ENCODE results near the gene C1orf210. TPM values are rescaled to one million over a fixed set of nuclear protein-coding genes. Genes with fewer than 3 reads are reported as not detected.

The C1orf210 gene
- total RNA-seq, 6 donors from 2014 or later = 12.5 to 38.3 (median 27.1) TPM

GRCh38 chr1:43309405-43310025 is 24.1 kb upstream of the C1orf210 start:
- H3K27ac ChIP-seq = peak overlapping the region in 2 of 4 donors; percentile 42 to 81
- H3K27me3 ChIP-seq = no peaks in the 10 kb centered on the region
- ATAC-seq (ENCODE audit: low FRiP score in 2 of 2) = no peak
- peak in 1 of 2 donors; percentile 24 for DNase-seq
- H3K4me1 ChIP-seq = peaks cover 29 to 42% (median 35%) of the 10 kb centered on the region in 4 donors
- WGBS, 2 donors = 79 to 89% methylated on average over 11 to 13 of the region's 13 CpGs
- no peak overlapping the region for H3K4me3 ChIP-seq
- TF ChIP-seq CTCF (IDR thresholded peaks at IDR 0.05) (no peak), POLR2AphosphoS5 (IDR thresholded peaks at IDR 0.05) (no peak), EP300 (IDR thresholded peaks at IDR 0.05) (no peak), POLR2A (IDR thresholded peaks at IDR 0.05) (no peak)
- H3K36me3 ChIP-seq = peaks cover 0 to 45% (median 8%) of the 10 kb centered on the region in 4 donors
- H3K9me3 ChIP-seq = no peaks in the 10 kb centered on the region

GRCh38 chr1:43308635-43309404 is 23.4 kb upstream of the C1orf210 start:
- ATAC-seq (ENCODE audit: low FRiP score in 2 of 2) (no peak), DNase-seq (peak in 1 of 2 donors; percentile 17)
- Histone ChIP-seq H3K9me3 (no peaks in the 10 kb centered on the region), H3K36me3 (peaks cover 0 to 41% (median 8%) of the 10 kb centered on the region in 4 donors), H3K4me3 (no peak overlapping the region), H3K27me3 (no peaks in the 10 kb centered on the region), H3K4me1 (peaks cover 36 to 49% (median 40%) of the 10 kb centered on the region in 4 donors), H3K27ac (peak overlapping the region in 2 of 4 donors; percentile 42 to 81)
- TF ChIP-seq EP300 (IDR thresholded peaks at IDR 0.05) = no peak
- TF ChIP-seq POLR2AphosphoS5 (IDR thresholded peaks at IDR 0.05) = no peak
- TF ChIP-seq POLR2A (IDR thresholded peaks at IDR 0.05) = no peak
- TF ChIP-seq CTCF (IDR thresholded peaks at IDR 0.05) = no peak
- 93 to 95% methylated on average over 16 to 18 of the region's 20 CpGs for WGBS, 2 donors

- TF ChIP-seq CTCF (IDR thresholded peaks at IDR 0.05) = no peak
- no peak for ATAC-seq (ENCODE audit: low FRiP score in 2 of 2)
- WGBS, 2 donors = 96% methylated on average over 6 to 9 of the region's 9 CpGs
- no peak overlapping the region for H3K4me3 ChIP-seq
- H3K9me3 ChIP-seq = no peaks in the 10 kb centered on the region
- no peaks in the 10 kb centered on the region for H3K27me3 ChIP-seq
- no peak for DNase-seq
- H3K27ac ChIP-seq = peak overlapping the region in 3 of 4 donors; percentile 40 to 81 (median 63)
- H3K4me1 ChIP-seq = peaks cover 39 to 61% (median 48%) of the 10 kb centered on the region in 4 donors
- peaks cover 0 to 34% (median 2%) of the 10 kb centered on the region in 4 donors for H3K36me3 ChIP-seq
Measured at GRCh38 chr1:43307458-43308158, 22.2 kb upstream of the C1orf210 start.

GRCh38 chr1:43306688-43307457 is 21.5 kb upstream of the C1orf210 start:
- Histone ChIP-seq H3K4me3 (no peak overlapping the region), H3K27ac (peak overlapping the region in 3 of 4 donors; percentile 63 to 81 (median 78)), H3K27me3 (no peaks in the 10 kb centered on the region), H3K4me1 (peaks cover 39 to 65% (median 48%) of the 10 kb centered on the region in 4 donors), H3K9me3 (no peaks in the 10 kb centered on the region), H3K36me3 (peaks cover 0 to 27% (median 2%) of the 10 kb centered on the region in 4 donors)
- ATAC-seq (ENCODE audit: low FRiP score in 2 of 2) = no peak
- DNase-seq = peak; percentile 41 to 50
- TF ChIP-seq CTCF (IDR thresholded peaks at IDR 0.05) (no peak), POLR2A (IDR thresholded peaks at IDR 0.05) (no peak), POLR2AphosphoS5 (IDR thresholded peaks at IDR 0.05) (no peak), EP300 (IDR thresholded peaks at IDR 0.05) (no peak)
- WGBS, 2 donors = 73 to 91% methylated on average over 4 to 17 of the region's 17 CpGs
